K562 (cell line): Measurements from ENCODE around the gene CMSS1.

Experiments used
- EP300 ChIP-seq: IDR thresholded peaks from 2 replicates; pipeline ENCODE4 v1.6.1; 2012; ENCODE audit warnings: low read length, improper control_type of control experiment
- NFYB ChIP-seq: IDR thresholded peaks from 2 replicates; pipeline ENCODE4 v1.6.1; 2011; ENCODE audit warnings: mild to moderate bottlenecking, moderate library complexity; ENCODE audit not compliant: insufficient read length; ENCODE audit errors: extremely low read depth
- PHF8 ChIP-seq: fragments of 200-600 bp; sonication (generic); IDR thresholded peaks from 2 replicates; pipeline ENCODE4 v1.6.1; 2012; ENCODE audit warnings: mixed run types, mild to moderate bottlenecking, inconsistent platforms, low read length, moderate library complexity, borderline replicate concordance
- POLR2AphosphoS5 ChIP-seq: IDR thresholded peaks from 2 replicates; pipeline ENCODE4 v1.6.1; 2011; ENCODE audit warnings: mild to moderate bottlenecking, low read depth, low read length, moderate library complexity; ENCODE audit not compliant: control insufficient read depth, insufficient read depth
- RB1 ChIP-seq: fragments of 450-650 bp; IDR thresholded peaks from 2 replicates; pipeline ENCODE4 v1.6.1; 2017; ENCODE audit warnings: low read depth, mild to moderate bottlenecking
- TAF1 ChIP-seq: IDR thresholded peaks from 2 replicates; pipeline ENCODE4 v1.6.1; 2011; ENCODE audit warnings: mild to moderate bottlenecking, low read length, moderate library complexity; ENCODE audit not compliant: insufficient read depth, control insufficient read depth, severe bottlenecking; ENCODE audit errors: extremely low read depth
- ZSCAN29 ChIP-seq: fragments of 450-650 bp; IDR thresholded peaks from 2 replicates; pipeline ENCODE4 v1.6.1; 2017
- TF ChIP-seq, protein P1 (sequence below): sonication (generic); formaldehyde crosslinking; IDR thresholded peaks from 2 replicates; pipeline ENCODE4 v1.9.0; 2022; ENCODE audit warnings: mild to moderate bottlenecking, missing genetic modification reagents
- TF ChIP-seq, protein P2 (sequence below): fragments of 200-600 bp; sonication (generic); IDR thresholded peaks from one replicate; pipeline ENCODE4 v1.6.1; 2012; ENCODE audit warnings: mild to moderate bottlenecking, low read depth, low read length, inconsistent platforms
- TF ChIP-seq, protein P3 (sequence below), 3 experiments: IDR thresholded peaks in 2 of 3; conservative IDR thresholded peaks in 1 of 3; 2 replicates each; pipeline ENCODE4 v1.5.1; 2011 to 2012; ENCODE audit warnings: low read length in 3 of 3, mild to moderate bottlenecking in 3 of 3, control low read depth in 2 of 3, improper control_type of control experiment in 1 of 3, inconsistent platforms in 1 of 3, low read depth in 1 of 3, mixed read lengths in 1 of 3, moderate library complexity in 1 of 3; ENCODE audit not compliant: insufficient read depth in 2 of 3
- TF ChIP-seq, protein P4 (sequence below): sonication (generic); formaldehyde crosslinking; IDR thresholded peaks from 2 replicates; pipeline ENCODE4 v1.8.1; 2023; ENCODE audit warnings: mild to moderate bottlenecking, missing genetic modification reagents
- TF ChIP-seq, protein P5 (sequence below): fragments of 250-450 bp; sonication (Bioruptor Pico); IDR thresholded peaks from 2 replicates; pipeline ENCODE4 v1.4.0; 2020; ENCODE audit warnings: mild to moderate bottlenecking, moderate library complexity

DNA sequence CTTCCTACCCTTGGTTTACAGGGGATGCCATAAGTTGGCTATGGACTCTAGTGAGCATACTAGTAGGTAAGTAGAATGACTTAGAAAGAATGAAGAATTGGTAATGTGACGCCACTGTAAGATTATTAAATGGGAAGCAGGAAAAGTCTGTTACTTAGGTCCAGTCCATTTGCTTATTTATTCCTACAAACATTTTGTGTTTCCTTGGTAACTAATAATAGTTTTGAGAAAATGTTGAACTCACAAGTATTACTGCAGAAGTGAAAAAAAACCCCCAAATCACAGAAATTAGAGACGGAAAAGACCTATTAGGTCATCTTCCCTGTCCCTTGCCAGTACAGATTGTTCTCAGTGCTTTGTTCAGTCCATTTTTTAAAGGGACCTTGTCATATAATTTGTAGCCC is 63.5 kb downstream of the CMSS1 start:
- no peak for TF ChIP-seq POLR2AphosphoS5
- TF ChIP-seq, protein P1, sequence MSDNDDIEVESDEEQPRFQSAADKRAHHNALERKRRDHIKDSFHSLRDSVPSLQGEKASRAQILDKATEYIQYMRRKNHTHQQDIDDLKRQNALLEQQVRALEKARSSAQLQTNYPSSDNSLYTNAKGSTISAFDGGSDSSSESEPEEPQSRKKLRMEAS: no peak
- no peak for TF ChIP-seq TAF1
- TF ChIP-seq NFYB: no peak
- TF ChIP-seq EP300: no peak
- no peak for TF ChIP-seq RB1
- TF ChIP-seq, protein P2, sequence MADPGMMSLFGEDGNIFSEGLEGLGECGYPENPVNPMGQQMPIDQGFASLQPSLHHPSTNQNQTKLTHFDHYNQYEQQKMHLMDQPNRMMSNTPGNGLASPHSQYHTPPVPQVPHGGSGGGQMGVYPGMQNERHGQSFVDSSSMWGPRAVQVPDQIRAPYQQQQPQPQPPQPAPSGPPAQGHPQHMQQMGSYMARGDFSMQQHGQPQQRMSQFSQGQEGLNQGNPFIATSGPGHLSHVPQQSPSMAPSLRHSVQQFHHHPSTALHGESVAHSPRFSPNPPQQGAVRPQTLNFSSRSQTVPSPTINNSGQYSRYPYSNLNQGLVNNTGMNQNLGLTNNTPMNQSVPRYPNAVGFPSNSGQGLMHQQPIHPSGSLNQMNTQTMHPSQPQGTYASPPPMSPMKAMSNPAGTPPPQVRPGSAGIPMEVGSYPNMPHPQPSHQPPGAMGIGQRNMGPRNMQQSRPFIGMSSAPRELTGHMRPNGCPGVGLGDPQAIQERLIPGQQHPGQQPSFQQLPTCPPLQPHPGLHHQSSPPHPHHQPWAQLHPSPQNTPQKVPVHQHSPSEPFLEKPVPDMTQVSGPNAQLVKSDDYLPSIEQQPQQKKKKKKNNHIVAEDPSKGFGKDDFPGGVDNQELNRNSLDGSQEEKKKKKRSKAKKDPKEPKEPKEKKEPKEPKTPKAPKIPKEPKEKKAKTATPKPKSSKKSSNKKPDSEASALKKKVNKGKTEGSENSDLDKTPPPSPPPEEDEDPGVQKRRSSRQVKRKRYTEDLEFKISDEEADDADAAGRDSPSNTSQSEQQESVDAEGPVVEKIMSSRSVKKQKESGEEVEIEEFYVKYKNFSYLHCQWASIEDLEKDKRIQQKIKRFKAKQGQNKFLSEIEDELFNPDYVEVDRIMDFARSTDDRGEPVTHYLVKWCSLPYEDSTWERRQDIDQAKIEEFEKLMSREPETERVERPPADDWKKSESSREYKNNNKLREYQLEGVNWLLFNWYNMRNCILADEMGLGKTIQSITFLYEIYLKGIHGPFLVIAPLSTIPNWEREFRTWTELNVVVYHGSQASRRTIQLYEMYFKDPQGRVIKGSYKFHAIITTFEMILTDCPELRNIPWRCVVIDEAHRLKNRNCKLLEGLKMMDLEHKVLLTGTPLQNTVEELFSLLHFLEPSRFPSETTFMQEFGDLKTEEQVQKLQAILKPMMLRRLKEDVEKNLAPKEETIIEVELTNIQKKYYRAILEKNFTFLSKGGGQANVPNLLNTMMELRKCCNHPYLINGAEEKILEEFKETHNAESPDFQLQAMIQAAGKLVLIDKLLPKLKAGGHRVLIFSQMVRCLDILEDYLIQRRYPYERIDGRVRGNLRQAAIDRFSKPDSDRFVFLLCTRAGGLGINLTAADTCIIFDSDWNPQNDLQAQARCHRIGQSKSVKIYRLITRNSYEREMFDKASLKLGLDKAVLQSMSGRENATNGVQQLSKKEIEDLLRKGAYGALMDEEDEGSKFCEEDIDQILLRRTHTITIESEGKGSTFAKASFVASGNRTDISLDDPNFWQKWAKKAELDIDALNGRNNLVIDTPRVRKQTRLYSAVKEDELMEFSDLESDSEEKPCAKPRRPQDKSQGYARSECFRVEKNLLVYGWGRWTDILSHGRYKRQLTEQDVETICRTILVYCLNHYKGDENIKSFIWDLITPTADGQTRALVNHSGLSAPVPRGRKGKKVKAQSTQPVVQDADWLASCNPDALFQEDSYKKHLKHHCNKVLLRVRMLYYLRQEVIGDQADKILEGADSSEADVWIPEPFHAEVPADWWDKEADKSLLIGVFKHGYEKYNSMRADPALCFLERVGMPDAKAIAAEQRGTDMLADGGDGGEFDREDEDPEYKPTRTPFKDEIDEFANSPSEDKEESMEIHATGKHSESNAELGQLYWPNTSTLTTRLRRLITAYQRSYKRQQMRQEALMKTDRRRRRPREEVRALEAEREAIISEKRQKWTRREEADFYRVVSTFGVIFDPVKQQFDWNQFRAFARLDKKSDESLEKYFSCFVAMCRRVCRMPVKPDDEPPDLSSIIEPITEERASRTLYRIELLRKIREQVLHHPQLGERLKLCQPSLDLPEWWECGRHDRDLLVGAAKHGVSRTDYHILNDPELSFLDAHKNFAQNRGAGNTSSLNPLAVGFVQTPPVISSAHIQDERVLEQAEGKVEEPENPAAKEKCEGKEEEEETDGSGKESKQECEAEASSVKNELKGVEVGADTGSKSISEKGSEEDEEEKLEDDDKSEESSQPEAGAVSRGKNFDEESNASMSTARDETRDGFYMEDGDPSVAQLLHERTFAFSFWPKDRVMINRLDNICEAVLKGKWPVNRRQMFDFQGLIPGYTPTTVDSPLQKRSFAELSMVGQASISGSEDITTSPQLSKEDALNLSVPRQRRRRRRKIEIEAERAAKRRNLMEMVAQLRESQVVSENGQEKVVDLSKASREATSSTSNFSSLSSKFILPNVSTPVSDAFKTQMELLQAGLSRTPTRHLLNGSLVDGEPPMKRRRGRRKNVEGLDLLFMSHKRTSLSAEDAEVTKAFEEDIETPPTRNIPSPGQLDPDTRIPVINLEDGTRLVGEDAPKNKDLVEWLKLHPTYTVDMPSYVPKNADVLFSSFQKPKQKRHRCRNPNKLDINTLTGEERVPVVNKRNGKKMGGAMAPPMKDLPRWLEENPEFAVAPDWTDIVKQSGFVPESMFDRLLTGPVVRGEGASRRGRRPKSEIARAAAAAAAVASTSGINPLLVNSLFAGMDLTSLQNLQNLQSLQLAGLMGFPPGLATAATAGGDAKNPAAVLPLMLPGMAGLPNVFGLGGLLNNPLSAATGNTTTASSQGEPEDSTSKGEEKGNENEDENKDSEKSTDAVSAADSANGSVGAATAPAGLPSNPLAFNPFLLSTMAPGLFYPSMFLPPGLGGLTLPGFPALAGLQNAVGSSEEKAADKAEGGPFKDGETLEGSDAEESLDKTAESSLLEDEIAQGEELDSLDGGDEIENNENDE: no peak
- TF ChIP-seq, protein P3, sequence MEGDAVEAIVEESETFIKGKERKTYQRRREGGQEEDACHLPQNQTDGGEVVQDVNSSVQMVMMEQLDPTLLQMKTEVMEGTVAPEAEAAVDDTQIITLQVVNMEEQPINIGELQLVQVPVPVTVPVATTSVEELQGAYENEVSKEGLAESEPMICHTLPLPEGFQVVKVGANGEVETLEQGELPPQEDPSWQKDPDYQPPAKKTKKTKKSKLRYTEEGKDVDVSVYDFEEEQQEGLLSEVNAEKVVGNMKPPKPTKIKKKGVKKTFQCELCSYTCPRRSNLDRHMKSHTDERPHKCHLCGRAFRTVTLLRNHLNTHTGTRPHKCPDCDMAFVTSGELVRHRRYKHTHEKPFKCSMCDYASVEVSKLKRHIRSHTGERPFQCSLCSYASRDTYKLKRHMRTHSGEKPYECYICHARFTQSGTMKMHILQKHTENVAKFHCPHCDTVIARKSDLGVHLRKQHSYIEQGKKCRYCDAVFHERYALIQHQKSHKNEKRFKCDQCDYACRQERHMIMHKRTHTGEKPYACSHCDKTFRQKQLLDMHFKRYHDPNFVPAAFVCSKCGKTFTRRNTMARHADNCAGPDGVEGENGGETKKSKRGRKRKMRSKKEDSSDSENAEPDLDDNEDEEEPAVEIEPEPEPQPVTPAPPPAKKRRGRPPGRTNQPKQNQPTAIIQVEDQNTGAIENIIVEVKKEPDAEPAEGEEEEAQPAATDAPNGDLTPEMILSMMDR (IDR thresholded peaks at IDR 0.05 in 2 of 3, conservative IDR thresholded peaks at IDR 0.05 in 1 of 3; ENCODE audit: insufficient read depth in 2 of 3, low read depth in 1 of 3, low read length in 3 of 3): no peak
- TF ChIP-seq, protein P4, sequence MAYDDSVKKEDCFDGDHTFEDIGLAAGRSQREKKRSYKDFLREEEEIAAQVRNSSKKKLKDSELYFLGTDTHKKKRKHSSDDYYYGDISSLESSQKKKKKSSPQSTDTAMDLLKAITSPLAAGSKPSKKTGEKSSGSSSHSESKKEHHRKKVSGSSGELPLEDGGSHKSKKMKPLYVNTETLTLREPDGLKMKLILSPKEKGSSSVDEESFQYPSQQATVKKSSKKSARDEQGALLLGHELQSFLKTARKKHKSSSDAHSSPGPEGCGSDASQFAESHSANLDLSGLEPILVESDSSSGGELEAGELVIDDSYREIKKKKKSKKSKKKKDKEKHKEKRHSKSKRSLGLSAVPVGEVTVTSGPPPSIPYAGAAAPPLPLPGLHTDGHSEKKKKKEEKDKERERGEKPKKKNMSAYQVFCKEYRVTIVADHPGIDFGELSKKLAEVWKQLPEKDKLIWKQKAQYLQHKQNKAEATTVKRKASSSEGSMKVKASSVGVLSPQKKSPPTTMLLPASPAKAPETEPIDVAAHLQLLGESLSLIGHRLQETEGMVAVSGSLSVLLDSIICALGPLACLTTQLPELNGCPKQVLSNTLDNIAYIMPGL (CRISPR knock-in tag): no peak
- TF ChIP-seq, protein P5, sequence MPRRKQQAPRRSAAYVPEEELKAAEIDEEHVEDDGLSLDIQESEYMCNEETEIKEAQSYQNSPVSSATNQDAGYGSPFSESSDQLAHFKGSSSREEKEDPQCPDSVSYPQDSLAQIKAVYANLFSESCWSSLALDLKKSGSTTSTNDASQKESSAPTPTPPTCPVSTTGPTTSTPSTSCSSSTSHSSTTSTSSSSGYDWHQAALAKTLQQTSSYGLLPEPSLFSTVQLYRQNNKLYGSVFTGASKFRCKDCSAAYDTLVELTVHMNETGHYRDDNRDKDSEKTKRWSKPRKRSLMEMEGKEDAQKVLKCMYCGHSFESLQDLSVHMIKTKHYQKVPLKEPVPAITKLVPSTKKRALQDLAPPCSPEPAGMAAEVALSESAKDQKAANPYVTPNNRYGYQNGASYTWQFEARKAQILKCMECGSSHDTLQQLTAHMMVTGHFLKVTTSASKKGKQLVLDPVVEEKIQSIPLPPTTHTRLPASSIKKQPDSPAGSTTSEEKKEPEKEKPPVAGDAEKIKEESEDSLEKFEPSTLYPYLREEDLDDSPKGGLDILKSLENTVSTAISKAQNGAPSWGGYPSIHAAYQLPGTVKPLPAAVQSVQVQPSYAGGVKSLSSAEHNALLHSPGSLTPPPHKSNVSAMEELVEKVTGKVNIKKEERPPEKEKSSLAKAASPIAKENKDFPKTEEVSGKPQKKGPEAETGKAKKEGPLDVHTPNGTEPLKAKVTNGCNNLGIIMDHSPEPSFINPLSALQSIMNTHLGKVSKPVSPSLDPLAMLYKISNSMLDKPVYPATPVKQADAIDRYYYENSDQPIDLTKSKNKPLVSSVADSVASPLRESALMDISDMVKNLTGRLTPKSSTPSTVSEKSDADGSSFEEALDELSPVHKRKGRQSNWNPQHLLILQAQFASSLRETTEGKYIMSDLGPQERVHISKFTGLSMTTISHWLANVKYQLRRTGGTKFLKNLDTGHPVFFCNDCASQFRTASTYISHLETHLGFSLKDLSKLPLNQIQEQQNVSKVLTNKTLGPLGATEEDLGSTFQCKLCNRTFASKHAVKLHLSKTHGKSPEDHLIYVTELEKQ: no peak
- no peak for TF ChIP-seq ZSCAN29
- TF ChIP-seq PHF8: no peak
